Esophagus muscularis mucosa (tissue), 4 donors: ENCODE results near the gene ZNF440. TPM values are rescaled to one million over a fixed set of nuclear protein-coding genes. Genes with fewer than 3 reads are reported as not detected.
"Not testable (repeated sequence)": the region's sequence is repeated elsewhere in the genome, so short reads cannot be mapped to it uniquely, and the experiment has no call there.

Source experiments
- DNase-seq: peaks from one replicate; pipeline ENCODE4 v3.0.0-alpha.2; 2017; ENCODE audit errors: extremely low spot score
- H3K27ac ChIP-seq, 4 donors: fragments of 200-600 bp; sonication (generic); replicated peaks in 1 of 4; 1 replicate in 3 of 4; 2 replicates in 1 of 4; pipeline ENCODE4 v1.5.1; 2016 to 2019; ENCODE audit warnings: mild to moderate bottlenecking in 1 of 4
- H3K27me3 ChIP-seq, 4 donors: fragments of 200-600 bp; sonication (generic); one replicate each; pipeline versions ENCODE4 v1.5.1 to v1.6.0; 2016 to 2019
- H3K36me3 ChIP-seq, 4 donors: fragments of 200-600 bp; sonication (generic); one replicate each; pipeline ENCODE4 v1.5.1; 2016 to 2019
- H3K4me1 ChIP-seq, 4 donors: fragments of 200-600 bp; sonication (generic); one replicate each; pipeline ENCODE4 v1.5.1; 2016 to 2019
- H3K4me3 ChIP-seq, 4 donors: fragments of 200-600 bp; sonication (generic); 1 replicate in 2 of 4; 2 replicates in 2 of 4; pipeline ENCODE4 v1.5.1; 2016 to 2019; ENCODE audit warnings: mild to moderate bottlenecking in 4 of 4, moderate library complexity in 1 of 4
- H3K9me3 ChIP-seq, 4 donors: fragments of 200-600 bp; sonication (generic); 1 replicate in 3 of 4; 2 replicates in 1 of 4; pipeline ENCODE4 v1.5.1; 2016 to 2019
- EP300 ChIP-seq: sonication (generic); formaldehyde crosslinking; IDR thresholded peaks from one replicate; pipeline ENCODE4 v1.6.1; 2017; ENCODE audit warnings: antibody characterized with exemption
- POLR2A ChIP-seq: fragments of 450-650 bp; IDR thresholded peaks from one replicate; pipeline ENCODE4 v1.6.1; 2017; ENCODE audit warnings: antibody characterized with exemption, moderate library complexity, mild to moderate bottlenecking, low read depth
- POLR2AphosphoS5 ChIP-seq, 2 donors: sonication (generic); formaldehyde crosslinking; IDR thresholded peaks; one replicate each; pipeline ENCODE4 v1.6.1; 2017; ENCODE audit warnings: antibody characterized with exemption in 2 of 2
- WGBS: methylation state at CpG from one replicate; pipeline ENCODE4 v1.1.5; 2018; 5-methylcytosine and 5-hydroxymethylcytosine counted together
- intact Hi-C: fragments of 100-400 bp; cut with DNase I; formaldehyde crosslinking; loops from one replicate; pipeline ENCODE4 v1.15.1; 2023
- total RNA-seq, 4 donors: library from RNA; depleted of rRNA; stranded (reverse); fragments of >200 nt; gene quantifications; one replicate each; pipeline versions ENCODE4 v1.1.0 to v1.2.1, GENCODE V29; 2016
- TF ChIP-seq, protein P1 (sequence below), 3 experiments: fragments of 200-600 bp in 2 of 3; fragments of 450-650 bp in 1 of 3; sonication (generic) in 2 of 3; IDR thresholded peaks; one replicate each; pipeline ENCODE4 v1.5.1; 2017 to 2019; ENCODE audit warnings: antibody characterized with exemption in 3 of 3, mild to moderate bottlenecking in 2 of 3, moderate library complexity in 1 of 3

The ZNF440 gene
- total RNA-seq, 4 donors from 2014 or later = 5.5 to 6.9 (median 6.3) TPM

DNA sequence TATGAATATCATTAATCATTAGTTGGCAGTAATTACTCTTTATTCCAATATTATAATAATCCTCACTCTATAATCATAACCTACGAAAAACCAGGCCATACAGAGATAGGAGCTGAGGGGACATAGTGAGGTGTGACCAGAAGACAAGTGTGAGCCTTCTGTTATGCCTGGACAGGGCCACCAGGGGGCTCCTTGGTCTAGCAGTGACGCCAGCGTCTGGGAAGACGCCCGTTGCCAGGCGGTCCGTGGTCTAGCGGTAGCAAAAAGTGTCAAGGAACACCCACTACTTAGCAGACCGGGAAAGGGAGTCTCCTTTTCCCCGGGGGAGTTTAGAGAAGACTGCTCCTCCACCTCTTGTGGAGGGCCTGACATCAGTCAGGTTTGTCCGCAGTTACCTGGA is 42.6 kb upstream of the ZNF440 start:
- 72% methylated on average over 11 of the region's 11 CpGs for WGBS
- H3K36me3 ChIP-seq = not testable (repeated sequence)

DNA sequence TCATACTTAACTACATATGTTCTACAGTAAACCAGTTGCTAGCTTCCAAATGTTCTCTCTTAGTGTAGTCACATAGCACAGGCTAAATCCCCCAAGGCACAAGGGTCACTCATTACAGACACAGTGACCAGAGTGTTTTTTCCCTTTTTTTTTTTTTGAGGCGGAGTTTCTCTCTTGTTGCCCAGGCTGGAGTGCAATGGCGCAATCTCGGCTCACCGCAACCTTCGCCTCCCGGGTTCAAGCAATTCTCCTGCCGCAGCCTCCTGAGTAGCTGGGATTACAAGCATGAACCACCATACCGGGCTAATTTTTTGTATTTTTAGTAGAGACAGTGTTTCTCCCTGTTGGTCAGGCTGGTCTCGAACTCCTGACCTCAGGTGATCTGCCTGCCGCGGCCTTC is 37.4 kb upstream of the ZNF440 start:
- H3K4me3 ChIP-seq, intact Hi-C loops, DNase-seq, H3K27ac ChIP-seq, H3K4me1 ChIP-seq, H3K27me3 ChIP-seq: not testable (repeated sequence)
- Histone ChIP-seq H3K36me3 (peaks cover 35 to 50% (median 46%) of the 10 kb centered on the region in 4 donors), H3K9me3 (peaks cover 0 to 26% (median 22%) of the 10 kb centered on the region in 4 donors)
- 95% methylated on average over 11 of the region's 11 CpGs for WGBS

More for the DNA sequence above, 42.6 kb upstream of the ZNF440 start:
- peaks cover 14 to 20% (median 17%) of the 10 kb centered on the region in 4 donors for H3K4me1 ChIP-seq
- H3K9me3 ChIP-seq, DNase-seq, H3K4me3 ChIP-seq, H3K27me3 ChIP-seq, H3K27ac ChIP-seq, intact Hi-C loops: not testable (repeated sequence)
- TF ChIP-seq, protein P1, sequence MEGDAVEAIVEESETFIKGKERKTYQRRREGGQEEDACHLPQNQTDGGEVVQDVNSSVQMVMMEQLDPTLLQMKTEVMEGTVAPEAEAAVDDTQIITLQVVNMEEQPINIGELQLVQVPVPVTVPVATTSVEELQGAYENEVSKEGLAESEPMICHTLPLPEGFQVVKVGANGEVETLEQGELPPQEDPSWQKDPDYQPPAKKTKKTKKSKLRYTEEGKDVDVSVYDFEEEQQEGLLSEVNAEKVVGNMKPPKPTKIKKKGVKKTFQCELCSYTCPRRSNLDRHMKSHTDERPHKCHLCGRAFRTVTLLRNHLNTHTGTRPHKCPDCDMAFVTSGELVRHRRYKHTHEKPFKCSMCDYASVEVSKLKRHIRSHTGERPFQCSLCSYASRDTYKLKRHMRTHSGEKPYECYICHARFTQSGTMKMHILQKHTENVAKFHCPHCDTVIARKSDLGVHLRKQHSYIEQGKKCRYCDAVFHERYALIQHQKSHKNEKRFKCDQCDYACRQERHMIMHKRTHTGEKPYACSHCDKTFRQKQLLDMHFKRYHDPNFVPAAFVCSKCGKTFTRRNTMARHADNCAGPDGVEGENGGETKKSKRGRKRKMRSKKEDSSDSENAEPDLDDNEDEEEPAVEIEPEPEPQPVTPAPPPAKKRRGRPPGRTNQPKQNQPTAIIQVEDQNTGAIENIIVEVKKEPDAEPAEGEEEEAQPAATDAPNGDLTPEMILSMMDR (IDR thresholded peaks at IDR 0.05) = peak in 1 of 3 experiments; percentile 43

DNA sequence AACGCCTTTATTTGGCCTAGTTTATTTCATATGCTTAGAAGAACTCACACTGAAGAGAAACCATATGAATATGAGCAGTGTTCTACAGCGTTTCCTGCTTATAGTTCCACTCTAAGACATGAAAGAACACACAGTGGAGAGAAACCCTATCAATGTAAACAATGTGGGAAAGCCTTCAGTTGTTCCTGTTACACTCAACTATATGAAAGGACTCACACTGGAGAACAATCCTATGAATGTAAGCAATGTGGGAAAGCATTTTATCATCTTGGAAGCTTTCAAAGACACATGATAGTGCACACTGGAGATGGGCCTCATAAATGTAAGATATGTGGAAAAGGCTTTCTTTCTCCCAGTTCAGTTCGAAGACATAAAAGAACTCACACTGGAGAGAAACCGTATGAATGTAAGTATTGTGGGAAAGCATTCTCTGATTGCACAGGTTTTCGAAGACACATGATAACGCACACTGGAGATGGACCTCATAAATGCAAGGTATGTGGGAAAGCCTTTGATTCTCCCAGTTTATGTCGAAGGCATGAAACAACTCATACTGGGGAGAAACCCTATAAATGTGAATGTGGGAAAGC is 33.5 kb upstream of the ZNF440 start:
- peaks cover 38 to 57% (median 48%) of the 10 kb centered on the region in 4 donors for H3K36me3 ChIP-seq
- intact Hi-C loops = no loop called here
- no peak for DNase-seq
- no peaks in the 10 kb centered on the region for H3K27me3 ChIP-seq
- TF ChIP-seq POLR2A (no peak), EP300 (no peak), POLR2AphosphoS5 (IDR thresholded peaks at IDR 0.05) (no peak)
- TF ChIP-seq, protein P1 (IDR thresholded peaks at IDR 0.05) = no peak
- no peak overlapping the region for H3K4me3 ChIP-seq
- WGBS = 97% methylated on average over 7 of the region's 7 CpGs
- no peak overlapping the region for H3K27ac ChIP-seq
- peaks cover 0 to 47% (median 32%) of the 10 kb centered on the region in 4 donors for H3K9me3 ChIP-seq
- no peaks in the 10 kb centered on the region for H3K4me1 ChIP-seq

DNA sequence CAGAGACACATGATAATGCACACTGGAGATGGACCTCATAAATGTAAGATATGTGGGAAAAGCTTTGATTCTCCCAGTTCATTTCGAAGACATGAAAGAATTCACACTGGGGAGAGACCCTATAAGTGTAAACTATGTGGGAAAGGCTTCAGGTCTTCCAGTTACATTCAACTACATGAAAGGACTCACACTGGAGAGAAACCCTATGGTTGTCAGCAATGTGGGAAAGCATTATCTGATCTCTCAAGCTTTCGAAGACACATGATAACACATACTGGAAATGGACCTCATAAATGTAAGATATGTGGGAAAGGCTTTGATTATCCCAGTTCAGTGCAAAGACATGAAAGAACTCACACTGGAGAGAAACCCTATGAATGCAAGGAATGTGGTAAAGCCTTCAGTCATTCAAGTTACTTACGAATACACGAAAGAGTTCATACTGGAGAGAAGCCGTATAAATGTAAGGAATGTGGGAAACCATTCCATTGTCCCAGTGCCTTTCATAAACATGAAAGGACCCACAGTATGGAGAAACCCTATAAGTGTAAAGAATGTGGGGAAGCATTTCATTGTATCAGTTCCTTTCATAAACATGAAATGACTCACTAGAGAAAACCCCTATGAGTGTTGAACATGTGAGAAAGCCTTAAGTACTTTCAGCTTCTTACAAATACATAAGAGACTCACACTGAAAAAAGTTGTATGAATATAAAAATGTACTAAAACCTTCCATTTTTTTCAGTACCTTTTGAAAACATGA is 32.6 kb upstream of the ZNF440 start:
- intact Hi-C loops = no loop called here
- 94% methylated on average over 5 of the region's 5 CpGs for WGBS
- peaks cover 38 to 57% (median 48%) of the 10 kb centered on the region in 4 donors for H3K36me3 ChIP-seq
- no peak for DNase-seq
- no peak for TF ChIP-seq POLR2AphosphoS5 (IDR thresholded peaks at IDR 0.05)
- no peak for TF ChIP-seq POLR2A
- no peak for TF ChIP-seq EP300
- TF ChIP-seq, protein P1 (IDR thresholded peaks at IDR 0.05) = no peak
- H3K9me3 ChIP-seq = peaks cover 0 to 53% (median 35%) of the 10 kb centered on the region in 4 donors
- H3K4me1 ChIP-seq = no peaks in the 10 kb centered on the region
- H3K27ac ChIP-seq = no peak overlapping the region
- H3K27me3 ChIP-seq = no peaks in the 10 kb centered on the region
- H3K4me3 ChIP-seq = no peak overlapping the region

DNA sequence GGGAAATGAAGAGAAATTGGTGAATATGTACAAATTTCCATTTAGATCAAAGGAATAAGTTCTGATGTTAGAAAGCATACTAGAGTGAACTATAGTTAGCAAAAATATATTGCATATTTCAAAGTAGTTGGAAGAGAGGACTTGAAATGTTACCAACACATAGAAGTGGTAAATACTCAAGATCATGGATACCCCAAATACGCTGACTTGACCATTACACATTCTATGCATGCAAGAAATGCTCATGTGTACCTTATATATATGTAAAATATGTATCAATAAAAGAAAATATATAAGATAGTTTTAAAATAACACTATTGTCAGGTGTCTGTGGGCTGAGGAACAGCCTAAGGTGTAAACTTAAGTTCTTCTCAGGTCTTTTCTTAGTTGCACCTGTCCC is 30.3 kb upstream of the ZNF440 start:
- peaks cover 0 to 54% (median 36%) of the 10 kb centered on the region in 4 donors for H3K9me3 ChIP-seq
- WGBS = 97% methylated on average over 1 of the region's 1 CpG
- no peaks in the 10 kb centered on the region for H3K4me1 ChIP-seq
- H3K27ac ChIP-seq = no peak overlapping the region
- intact Hi-C loops = no loop called here
- H3K27me3 ChIP-seq = no peaks in the 10 kb centered on the region
- TF ChIP-seq POLR2A (no peak), POLR2AphosphoS5 (IDR thresholded peaks at IDR 0.05) (no peak), EP300 (no peak)
- TF ChIP-seq, protein P1 (IDR thresholded peaks at IDR 0.05) = no peak
- H3K36me3 ChIP-seq = peaks cover 29 to 37% (median 33%) of the 10 kb centered on the region in 4 donors
- H3K4me3 ChIP-seq = no peak overlapping the region
- no peak for DNase-seq
